ENCODE measurements around the gene PYROXD2.
"Not testable (repeated sequence)": the region's sequence is repeated elsewhere in the genome, so short reads cannot be mapped to it uniquely, and the experiment has no call there.

The PYROXD2 gene

DNA sequence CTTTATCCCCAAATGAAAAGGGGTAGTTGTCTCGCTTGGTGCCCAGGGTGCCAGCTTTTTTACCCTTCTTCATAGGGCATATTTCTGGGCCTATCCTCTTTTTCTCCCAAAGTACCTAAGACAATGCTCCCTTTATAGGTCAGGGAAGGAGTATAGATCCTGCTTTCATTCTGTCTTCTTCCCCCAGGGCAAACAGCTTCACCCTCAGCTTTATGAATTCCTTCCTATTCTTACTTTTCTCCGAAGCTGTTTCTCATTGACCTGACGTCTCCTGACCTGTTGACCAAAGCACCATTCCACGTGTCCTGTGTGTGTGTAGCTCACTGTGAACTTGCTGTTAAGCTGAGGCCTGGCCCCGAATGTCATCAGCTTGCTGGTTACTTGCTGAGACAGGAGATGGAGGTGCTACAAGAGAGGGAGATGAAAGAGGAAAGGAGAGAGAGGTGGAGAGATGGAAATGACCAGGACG lies 48.9 kb downstream of the PYROXD2 start:
- peaks cover 2% of the 10 kb centered on the region for H3K27me3 Mint-ChIP-seq
- H3K4me3 Mint-ChIP-seq = no peak overlapping the region
- H3K4me1 Mint-ChIP-seq (ENCODE audit: low read depth) = peaks cover 35% of the 10 kb centered on the region
- H3K36me3 Mint-ChIP-seq (ENCODE audit: low read depth) = no peaks in the 10 kb centered on the region
- intact Hi-C loops (cut with micrococcal nuclease) = no loop called here
- peak overlapping the region; percentile 11 for H3K27ac Mint-ChIP-seq
- H3K9me3 Mint-ChIP-seq = no peaks in the 10 kb centered on the region

DNA sequence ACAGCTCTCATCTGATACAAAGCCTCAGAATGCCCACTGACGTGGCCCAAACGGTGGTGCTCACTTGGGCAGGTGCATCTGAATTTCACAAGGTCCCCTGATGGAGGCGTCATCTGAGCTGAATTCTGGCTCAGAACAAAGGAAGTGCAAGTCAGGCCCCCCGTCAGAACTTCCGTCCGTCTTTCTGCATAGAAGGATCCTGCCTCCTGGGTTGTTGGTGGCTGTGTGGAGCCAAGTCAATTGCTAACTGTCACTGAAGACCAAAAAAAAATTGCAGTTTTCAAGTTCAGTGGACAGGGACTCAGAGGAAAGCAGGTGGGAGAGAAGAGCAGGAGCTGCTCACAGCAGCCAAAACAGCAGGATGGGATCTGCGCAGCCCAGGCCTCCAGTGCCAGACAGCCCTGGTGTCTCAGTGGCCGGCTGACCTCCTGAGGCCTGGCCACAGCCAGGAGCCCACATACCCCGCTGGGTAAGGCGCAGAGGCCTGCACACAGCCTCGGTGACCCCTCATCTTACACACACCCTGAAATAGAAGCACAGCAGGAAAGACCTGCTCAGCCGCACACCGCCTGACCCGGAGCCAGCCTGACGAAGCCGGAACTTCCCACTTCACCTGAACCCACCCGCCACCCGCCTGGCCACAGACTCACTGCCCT lies 49.4 kb downstream of the PYROXD2 start:
- Mint-ChIP-seq H3K4me3 (no peak overlapping the region), H3K36me3 (ENCODE audit: low read depth) (no peaks in the 10 kb centered on the region), H3K9me3 (no peaks in the 10 kb centered on the region), H3K27me3 (peaks cover 2% of the 10 kb centered on the region), H3K27ac (no peak overlapping the region), H3K4me1 (ENCODE audit: low read depth) (peaks cover 31% of the 10 kb centered on the region)
- intact Hi-C loops (cut with micrococcal nuclease) = no loop called here

DNA sequence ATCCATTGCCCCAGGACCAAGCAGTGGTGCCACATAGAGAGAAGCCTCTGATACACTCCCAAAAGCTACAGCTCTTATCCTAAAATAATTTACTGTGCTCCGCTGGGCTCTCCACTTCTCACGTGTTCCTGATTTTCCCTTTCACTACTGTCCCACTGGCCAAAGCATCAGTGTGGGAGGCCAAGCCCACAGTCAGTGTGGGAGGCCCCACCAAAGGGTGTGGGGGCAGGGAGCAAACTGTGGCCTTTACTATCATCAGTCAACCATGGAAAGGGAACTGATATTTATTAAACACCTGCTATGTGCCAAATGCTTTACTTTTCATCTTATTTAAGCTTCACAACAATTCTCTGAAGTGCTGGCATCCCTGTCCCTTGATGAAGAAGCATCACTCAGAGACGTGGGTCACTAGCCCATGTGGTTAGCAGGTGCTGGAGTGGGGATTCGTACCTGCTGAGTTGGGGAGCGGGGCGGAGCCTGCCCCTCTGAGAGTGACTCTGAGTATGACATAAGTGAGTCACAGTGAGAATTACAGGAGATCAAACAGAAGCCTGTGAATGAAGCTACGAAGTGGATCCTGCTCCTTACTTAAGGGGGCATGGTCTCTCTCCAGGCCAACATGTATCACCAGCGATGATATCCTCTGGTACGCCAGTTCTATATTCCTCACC lies 50.4 kb downstream of the PYROXD2 start:
- H3K27ac Mint-ChIP-seq = no peak overlapping the region
- peaks cover 31% of the 10 kb centered on the region for H3K4me1 Mint-ChIP-seq (ENCODE audit: low read depth)
- no peak overlapping the region for H3K4me3 Mint-ChIP-seq
- intact Hi-C loops (cut with micrococcal nuclease) = no loop called here
- H3K9me3 Mint-ChIP-seq = no peaks in the 10 kb centered on the region
- peaks cover 2% of the 10 kb centered on the region for H3K27me3 Mint-ChIP-seq
- H3K36me3 Mint-ChIP-seq (ENCODE audit: low read depth) = no peaks in the 10 kb centered on the region

DNA sequence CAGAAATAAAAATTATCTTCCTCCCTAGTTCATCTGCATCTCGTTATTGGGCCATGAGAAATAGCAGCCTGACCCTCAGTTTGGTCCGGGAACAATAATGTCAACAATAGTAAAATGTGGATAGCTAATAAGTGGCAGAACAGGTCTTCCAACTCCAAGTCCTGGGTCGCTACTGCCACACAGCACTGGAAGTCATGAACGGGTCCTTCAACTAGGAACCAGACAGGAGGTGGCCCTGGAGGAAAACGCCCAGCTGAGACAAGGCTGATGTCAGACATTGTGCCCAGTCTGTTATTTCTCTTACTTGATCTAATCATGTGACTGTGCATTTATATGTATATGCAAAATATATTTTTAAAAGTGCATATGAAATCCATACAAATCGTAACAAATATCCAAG lies 51.8 kb downstream of the PYROXD2 start:
- Mint-ChIP-seq H3K36me3 (ENCODE audit: low read depth) (no peaks in the 10 kb centered on the region), H3K9me3 (no peaks in the 10 kb centered on the region), H3K4me3 (no peak overlapping the region), H3K27ac (no peak overlapping the region), H3K27me3 (peaks cover 2% of the 10 kb centered on the region), H3K4me1 (ENCODE audit: low read depth) (peaks cover 33% of the 10 kb centered on the region)
- intact Hi-C loops (cut with micrococcal nuclease) = no loop called here

DNA sequence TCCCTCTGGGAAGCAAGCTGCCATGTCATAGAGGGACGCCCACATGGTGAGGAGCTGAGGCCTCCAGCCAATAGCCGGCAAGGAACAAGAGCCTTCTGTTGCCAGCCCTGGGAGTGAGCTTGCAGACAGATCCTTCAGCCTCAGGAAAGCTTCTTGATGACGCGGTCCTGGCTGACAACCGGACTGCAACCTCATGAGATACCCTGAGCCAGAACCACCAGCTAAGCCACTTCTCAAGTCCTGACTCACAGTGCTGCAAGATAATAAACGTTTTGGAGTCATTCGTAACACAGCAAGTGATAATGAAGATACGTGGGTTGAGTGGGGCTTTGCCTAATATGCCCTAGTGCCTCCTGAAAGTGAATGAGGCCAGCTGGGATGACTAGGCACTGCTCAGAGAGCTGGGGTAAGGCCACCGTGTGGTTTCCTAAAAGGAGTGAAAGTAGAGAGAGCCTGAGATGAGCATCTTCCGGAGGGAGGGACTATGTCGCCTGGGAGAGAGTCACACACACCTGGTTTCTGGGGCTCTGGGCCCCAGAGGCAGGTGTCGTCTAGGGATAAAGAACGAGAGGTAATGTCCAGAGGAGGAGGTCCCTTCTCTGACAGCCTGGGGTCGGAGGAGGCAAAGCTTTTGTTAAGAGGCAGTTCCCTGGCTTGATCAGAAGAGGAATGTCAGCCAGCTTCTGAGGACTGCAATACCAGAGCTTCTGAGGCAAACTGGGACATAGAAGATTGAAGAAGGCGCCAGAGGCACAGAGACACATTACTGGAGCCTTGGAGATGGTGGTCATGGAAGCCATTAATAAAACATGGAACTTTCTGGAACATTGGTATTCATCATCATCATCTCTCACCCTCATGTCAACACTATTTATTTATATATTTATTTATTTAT lies 53.6 kb downstream of the PYROXD2 start:
- no peaks in the 10 kb centered on the region for H3K9me3 Mint-ChIP-seq
- H3K27me3 Mint-ChIP-seq = peaks cover 3% of the 10 kb centered on the region
- intact Hi-C loops (cut with micrococcal nuclease) = no loop called here
- peak overlapping the region; percentile 71 for H3K27ac Mint-ChIP-seq
- peaks cover 41% of the 10 kb centered on the region for H3K4me1 Mint-ChIP-seq (ENCODE audit: low read depth)
- peak overlapping the region; percentile 24 for H3K4me3 Mint-ChIP-seq
- no peaks in the 10 kb centered on the region for H3K36me3 Mint-ChIP-seq (ENCODE audit: low read depth)

DNA sequence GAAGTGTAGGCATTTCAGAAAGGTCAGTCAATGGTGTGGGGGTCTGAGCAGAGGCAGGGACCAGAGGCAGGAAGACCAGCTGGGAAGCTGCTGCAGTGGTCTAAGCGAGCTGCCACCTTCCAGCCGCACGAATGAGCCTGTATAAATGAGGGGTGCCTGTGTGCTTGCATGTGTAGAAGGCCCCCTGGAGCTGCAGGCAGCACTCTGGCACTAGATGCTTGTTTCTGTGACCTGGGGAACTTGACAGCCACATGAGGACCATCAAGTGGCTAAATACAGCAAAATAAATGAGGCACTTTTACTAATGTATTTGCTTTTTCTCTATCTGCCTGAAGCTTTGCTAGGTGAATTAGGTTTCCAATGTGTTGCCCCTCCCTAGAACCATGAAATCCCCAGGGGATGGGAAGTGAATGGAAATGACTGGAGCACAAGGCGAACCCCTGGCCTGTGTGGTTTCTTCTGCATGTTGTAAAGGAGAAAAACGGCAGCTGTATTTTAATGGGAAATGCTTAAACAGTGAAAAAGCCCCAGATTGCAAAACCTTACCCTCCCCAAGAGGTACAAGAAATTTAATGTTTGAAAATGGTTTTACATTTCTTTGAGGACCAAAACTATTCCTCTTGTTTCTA lies 57.7 kb downstream of the PYROXD2 start:
- no peaks in the 10 kb centered on the region for H3K36me3 Mint-ChIP-seq (ENCODE audit: low read depth)
- no peak overlapping the region for H3K4me3 Mint-ChIP-seq
- no peaks in the 10 kb centered on the region for H3K9me3 Mint-ChIP-seq
- no peak overlapping the region for H3K27ac Mint-ChIP-seq
- peaks cover 44% of the 10 kb centered on the region for H3K4me1 Mint-ChIP-seq (ENCODE audit: low read depth)
- peaks cover 1% of the 10 kb centered on the region for H3K27me3 Mint-ChIP-seq
- intact Hi-C loops (cut with micrococcal nuclease) = no loop called here

DNA sequence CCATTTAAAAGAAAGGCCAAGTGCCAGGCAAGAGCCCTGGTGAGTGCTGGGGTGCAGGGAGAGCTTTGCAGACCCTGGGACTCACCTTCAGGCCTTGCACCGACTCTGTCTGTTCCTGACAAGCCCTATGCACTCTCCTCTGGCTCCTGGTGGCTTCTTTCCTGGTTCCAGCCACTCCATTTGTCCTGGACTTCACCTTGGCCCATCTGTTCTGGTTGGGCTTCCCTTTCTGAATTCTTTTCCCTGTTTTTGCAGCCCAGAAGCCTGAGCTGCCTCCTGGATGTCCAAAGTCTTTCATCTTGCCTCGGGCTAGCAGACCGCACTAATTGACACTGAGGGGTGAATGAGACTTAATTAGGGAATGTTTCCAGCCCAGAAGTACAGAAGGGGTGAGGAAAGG lies 60.5 kb downstream of the PYROXD2 start:
- Mint-ChIP-seq H3K27ac (no peak overlapping the region), H3K4me1 (ENCODE audit: low read depth) (peaks cover 46% of the 10 kb centered on the region), H3K9me3 (no peaks in the 10 kb centered on the region), H3K27me3 (peaks cover 5% of the 10 kb centered on the region), H3K36me3 (ENCODE audit: low read depth) (no peaks in the 10 kb centered on the region), H3K4me3 (no peak overlapping the region)
- intact Hi-C loops (cut with micrococcal nuclease) = no loop called here

DNA sequence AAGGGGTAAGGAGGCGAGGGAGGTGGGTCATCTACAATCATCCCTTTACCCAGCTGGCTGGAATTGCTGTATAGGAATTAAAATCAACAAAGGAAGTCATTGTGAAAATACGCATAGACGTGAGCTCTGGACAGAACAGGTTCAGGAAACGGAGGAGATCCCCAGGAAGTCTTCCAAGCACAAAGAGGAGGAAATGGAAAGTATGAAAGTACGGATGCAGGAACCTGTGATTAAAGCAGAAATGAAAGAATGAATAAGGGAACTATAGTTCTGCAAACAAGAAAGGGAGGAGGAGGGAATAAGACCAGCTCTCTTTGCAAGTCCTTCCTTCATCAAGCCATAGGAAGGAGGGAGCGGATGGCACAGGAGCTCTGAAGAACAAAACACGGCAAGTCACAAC lies 61.8 kb downstream of the PYROXD2 start:
- Mint-ChIP-seq H3K4me1 (ENCODE audit: low read depth) (peaks cover 49% of the 10 kb centered on the region), H3K27me3 (peaks cover 4% of the 10 kb centered on the region), H3K36me3 (ENCODE audit: low read depth) (no peaks in the 10 kb centered on the region), H3K4me3 (no peak overlapping the region), H3K9me3 (no peaks in the 10 kb centered on the region), H3K27ac (peak overlapping the region; percentile 10)
- intact Hi-C loops (cut with micrococcal nuclease) = no loop called here

DNA sequence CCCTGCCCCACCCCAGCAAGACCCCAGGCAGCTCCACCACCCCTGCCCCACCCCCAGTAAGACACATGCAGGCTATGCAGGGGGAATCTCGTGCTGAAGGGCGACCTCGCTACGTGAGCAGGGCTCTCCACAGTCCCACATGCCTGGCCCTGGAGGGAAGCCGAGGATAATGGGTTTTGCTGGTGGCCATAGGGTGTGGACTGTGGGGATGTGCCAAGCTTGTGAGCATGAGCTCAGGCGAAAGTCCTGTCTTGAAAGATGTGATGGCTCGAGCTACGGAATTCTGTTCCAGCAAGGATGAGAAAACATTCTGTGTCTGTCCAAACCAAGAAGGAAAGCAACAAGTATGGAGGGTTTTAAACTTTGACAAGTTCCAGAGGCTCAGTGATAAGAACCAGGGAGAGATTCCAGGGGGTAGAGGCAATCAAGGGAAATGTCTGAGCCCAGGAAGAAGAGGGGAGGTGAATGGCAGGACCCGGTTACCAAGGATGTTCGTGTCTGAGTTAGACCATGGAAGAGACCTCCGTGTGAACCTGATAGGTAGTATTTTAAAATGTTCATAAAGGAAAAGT lies 63.1 kb downstream of the PYROXD2 start:
- peaks cover 6% of the 10 kb centered on the region for H3K36me3 Mint-ChIP-seq (ENCODE audit: low read depth)
- peaks cover 47% of the 10 kb centered on the region for H3K4me1 Mint-ChIP-seq (ENCODE audit: low read depth)
- H3K27ac Mint-ChIP-seq = no peak overlapping the region
- intact Hi-C loops (cut with micrococcal nuclease) = no loop called here
- H3K9me3 Mint-ChIP-seq = peaks cover 7% of the 10 kb centered on the region
- H3K27me3 Mint-ChIP-seq = peaks cover 3% of the 10 kb centered on the region
- no peak overlapping the region for H3K4me3 Mint-ChIP-seq

DNA sequence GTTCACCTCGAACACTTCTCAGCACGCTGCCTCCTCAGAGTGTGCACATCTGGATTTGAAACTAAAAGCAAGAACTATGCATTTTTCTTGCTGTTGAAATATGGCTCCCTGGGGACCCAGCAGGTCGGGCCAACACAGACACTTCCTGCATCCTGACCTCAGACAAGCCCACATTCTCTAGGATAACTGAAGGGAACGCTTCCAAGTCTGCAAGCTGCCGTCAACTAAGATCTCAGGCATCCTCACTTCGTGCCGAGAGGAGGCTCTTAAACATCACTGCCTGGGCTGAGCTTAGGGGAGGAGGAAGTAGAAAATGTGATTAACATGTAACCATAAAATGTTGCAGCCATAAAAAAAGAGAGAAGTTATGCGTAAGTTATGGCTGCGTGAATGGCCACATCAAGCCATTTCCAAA lies 65.5 kb downstream of the PYROXD2 start:
- peaks cover 41% of the 10 kb centered on the region for H3K4me1 Mint-ChIP-seq (ENCODE audit: low read depth)
- peaks cover 20% of the 10 kb centered on the region for H3K9me3 Mint-ChIP-seq
- H3K4me3 Mint-ChIP-seq = peak overlapping the region; percentile 65
- peaks cover 17% of the 10 kb centered on the region for H3K36me3 Mint-ChIP-seq (ENCODE audit: low read depth)
- intact Hi-C loops (cut with micrococcal nuclease) = no loop called here
- H3K27ac Mint-ChIP-seq = peak overlapping the region; percentile 83
- H3K27me3 Mint-ChIP-seq = peaks cover 3% of the 10 kb centered on the region

DNA sequence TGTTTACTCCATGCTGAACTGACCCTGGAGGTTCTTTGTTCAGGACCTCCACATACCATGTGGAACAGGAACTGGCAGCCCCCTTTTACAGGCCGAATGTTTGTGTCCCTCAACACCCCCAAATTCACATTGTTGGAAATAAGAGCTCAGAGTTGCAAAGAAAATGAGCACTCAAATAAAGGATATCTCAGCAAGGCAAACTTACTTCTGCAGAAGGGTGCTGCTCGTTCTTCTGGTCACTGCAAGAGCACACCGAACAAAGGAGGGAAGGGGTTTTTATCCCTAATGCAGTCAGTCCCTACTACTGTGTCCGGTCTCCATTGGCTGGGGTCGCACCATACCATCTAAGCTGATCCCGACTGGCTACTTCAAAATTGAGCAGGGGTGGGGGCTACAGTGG lies 68.1 kb downstream of the PYROXD2 start:
- intact Hi-C loops (cut with micrococcal nuclease) = no loop called here
- peaks cover 20% of the 10 kb centered on the region for H3K9me3 Mint-ChIP-seq
- H3K27me3 Mint-ChIP-seq = peaks cover 9% of the 10 kb centered on the region
- no peak overlapping the region for H3K4me3 Mint-ChIP-seq
- H3K27ac Mint-ChIP-seq = no peak overlapping the region
- H3K36me3 Mint-ChIP-seq (ENCODE audit: low read depth) = peaks cover 17% of the 10 kb centered on the region
- H3K4me1 Mint-ChIP-seq (ENCODE audit: low read depth) = peaks cover 30% of the 10 kb centered on the region

DNA sequence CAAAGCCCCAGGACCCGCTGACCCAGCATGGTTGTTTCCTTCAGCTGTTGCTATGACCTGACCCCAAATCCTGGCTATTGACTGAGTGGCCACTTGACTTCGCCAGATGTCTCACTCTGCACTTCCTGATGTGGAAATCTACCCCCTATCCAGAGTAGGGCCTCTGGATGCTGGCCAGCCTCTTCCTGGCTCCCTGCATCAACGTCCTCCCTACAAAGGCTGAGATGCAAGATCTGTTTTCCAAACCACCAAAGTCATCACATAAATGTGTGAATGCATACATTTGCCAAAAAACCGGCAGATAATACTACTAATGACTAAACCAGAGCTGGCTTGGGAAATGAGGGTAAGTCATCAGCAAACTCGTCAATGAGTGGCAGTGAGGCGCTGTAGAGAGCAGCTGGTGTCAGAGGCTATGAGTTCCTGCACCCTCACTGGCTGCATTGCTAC lies 70.4 kb downstream of the PYROXD2 start:
- intact Hi-C loops (cut with micrococcal nuclease) = no loop called here
- H3K27ac Mint-ChIP-seq = no peak overlapping the region
- H3K4me1 Mint-ChIP-seq (ENCODE audit: low read depth) = peaks cover 27% of the 10 kb centered on the region
- peaks cover 20% of the 10 kb centered on the region for H3K9me3 Mint-ChIP-seq
- peaks cover 17% of the 10 kb centered on the region for H3K36me3 Mint-ChIP-seq (ENCODE audit: low read depth)
- H3K27me3 Mint-ChIP-seq = peaks cover 7% of the 10 kb centered on the region
- H3K4me3 Mint-ChIP-seq = no peak overlapping the region

DNA sequence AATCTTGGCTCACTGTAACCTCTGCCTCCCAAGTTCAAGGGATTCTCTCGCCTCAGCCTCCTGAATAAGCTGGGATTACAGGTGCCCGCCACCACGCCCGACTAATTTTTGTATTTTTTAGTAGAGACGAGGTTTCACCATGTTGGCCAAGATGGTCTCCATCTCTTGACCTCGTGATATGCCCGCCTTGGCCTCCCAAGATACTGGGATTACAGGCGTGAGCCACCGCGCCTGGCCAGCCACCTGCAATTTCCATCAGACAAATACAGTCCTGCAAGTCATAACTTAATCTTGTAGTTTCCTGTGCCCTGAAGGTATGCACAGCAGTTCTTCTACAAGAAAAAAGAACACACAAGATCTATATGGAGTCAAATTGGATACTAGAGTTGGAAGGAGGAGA lies 73.3 kb downstream of the PYROXD2 start:
- Mint-ChIP-seq H3K9me3 (peaks cover 11% of the 10 kb centered on the region), H3K4me1 (ENCODE audit: low read depth) (peaks cover 18% of the 10 kb centered on the region), H3K27me3 (peaks cover 20% of the 10 kb centered on the region)
- H3K36me3 Mint-ChIP-seq (ENCODE audit: low read depth); intact Hi-C loops (cut with micrococcal nuclease); H3K27ac Mint-ChIP-seq; H3K4me3 Mint-ChIP-seq: not testable (repeated sequence)

All from dendritic cell treated with granulocyte-macrophage colony-stimulating factor and Interleukin-4, amounts not matched to agents 40 ng/mL and 50 ng/mL, for 4 days (primary cell).